Measurements from ENCODE around the gene MTA1.

The MTA1 gene

DNA sequence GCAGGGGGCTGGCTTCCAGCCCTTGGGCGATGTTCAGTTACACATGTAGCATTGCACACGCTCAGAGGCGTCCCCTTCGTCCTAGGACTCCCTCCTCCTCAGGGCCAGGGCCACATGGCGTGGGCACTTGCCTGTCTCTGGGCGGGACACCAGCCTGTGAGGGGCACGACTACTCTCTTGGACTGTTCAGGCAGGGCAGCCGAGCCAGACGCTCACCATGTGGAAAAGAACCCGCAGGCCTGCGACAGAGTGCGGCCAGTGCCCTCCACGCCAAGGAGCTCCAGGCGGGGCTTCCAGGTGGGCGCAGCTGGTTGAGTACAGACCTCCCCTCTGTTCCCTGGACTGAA is 20.9 kb downstream of the MTA1 start:
- TF ChIP-seq SIN3A (IDR thresholded peaks at IDR 0.05; ENCODE audit: borderline replicate concordance, insufficient read depth, low read length) (no peak), TAF1 (IDR thresholded peaks at IDR 0.05; ENCODE audit: borderline replicate concordance, insufficient read depth, low read length) (no peak), FOXP2 (optimal IDR thresholded peaks at IDR 0.05; ENCODE audit: borderline replicate concordance, extremely low read depth, extremely low read length, insufficient read depth) (no peak), POLR2AphosphoS5 (IDR thresholded peaks at IDR 0.05; ENCODE audit: low read depth, low read length) (no peak)
- TF ChIP-seq, protein P1, sequence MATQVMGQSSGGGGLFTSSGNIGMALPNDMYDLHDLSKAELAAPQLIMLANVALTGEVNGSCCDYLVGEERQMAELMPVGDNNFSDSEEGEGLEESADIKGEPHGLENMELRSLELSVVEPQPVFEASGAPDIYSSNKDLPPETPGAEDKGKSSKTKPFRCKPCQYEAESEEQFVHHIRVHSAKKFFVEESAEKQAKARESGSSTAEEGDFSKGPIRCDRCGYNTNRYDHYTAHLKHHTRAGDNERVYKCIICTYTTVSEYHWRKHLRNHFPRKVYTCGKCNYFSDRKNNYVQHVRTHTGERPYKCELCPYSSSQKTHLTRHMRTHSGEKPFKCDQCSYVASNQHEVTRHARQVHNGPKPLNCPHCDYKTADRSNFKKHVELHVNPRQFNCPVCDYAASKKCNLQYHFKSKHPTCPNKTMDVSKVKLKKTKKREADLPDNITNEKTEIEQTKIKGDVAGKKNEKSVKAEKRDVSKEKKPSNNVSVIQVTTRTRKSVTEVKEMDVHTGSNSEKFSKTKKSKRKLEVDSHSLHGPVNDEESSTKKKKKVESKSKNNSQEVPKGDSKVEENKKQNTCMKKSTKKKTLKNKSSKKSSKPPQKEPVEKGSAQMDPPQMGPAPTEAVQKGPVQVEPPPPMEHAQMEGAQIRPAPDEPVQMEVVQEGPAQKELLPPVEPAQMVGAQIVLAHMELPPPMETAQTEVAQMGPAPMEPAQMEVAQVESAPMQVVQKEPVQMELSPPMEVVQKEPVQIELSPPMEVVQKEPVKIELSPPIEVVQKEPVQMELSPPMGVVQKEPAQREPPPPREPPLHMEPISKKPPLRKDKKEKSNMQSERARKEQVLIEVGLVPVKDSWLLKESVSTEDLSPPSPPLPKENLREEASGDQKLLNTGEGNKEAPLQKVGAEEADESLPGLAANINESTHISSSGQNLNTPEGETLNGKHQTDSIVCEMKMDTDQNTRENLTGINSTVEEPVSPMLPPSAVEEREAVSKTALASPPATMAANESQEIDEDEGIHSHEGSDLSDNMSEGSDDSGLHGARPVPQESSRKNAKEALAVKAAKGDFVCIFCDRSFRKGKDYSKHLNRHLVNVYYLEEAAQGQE (IDR thresholded peaks at IDR 0.05; ENCODE audit: insufficient read depth in 1 of 2, low read depth in 2 of 2, low read length in 2 of 2): no peak

DNA sequence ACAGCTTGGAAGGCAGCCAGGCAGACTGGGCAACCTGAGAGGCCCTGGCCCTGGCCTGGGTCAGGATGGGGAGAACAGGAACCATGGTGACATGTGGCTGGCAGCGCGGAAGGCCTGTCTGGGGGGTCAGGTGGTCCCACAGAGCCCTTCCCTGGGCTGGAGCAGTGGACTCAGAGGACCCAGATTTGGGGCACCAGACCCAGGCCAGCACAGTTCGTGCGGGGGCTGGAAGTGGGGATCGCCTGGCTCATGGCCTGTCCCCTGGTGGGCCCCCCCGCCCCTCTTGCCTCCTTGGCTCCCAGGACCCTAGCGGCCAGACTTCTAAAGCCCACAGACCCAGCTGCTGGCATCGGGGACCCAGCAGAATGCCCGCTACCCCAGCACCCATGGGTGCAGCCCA is 21.4 kb downstream of the MTA1 start:
- no peak for TF ChIP-seq POLR2AphosphoS5 (IDR thresholded peaks at IDR 0.05; ENCODE audit: low read depth, low read length)
- TF ChIP-seq SIN3A (IDR thresholded peaks at IDR 0.05; ENCODE audit: borderline replicate concordance, insufficient read depth, low read length): no peak
- no peak for TF ChIP-seq FOXP2 (optimal IDR thresholded peaks at IDR 0.05; ENCODE audit: borderline replicate concordance, extremely low read depth, extremely low read length, insufficient read depth)
- TF ChIP-seq, protein P1 (IDR thresholded peaks at IDR 0.05; ENCODE audit: insufficient read depth in 1 of 2, low read depth in 2 of 2, low read length in 2 of 2): no peak
- no peak for TF ChIP-seq TAF1 (IDR thresholded peaks at IDR 0.05; ENCODE audit: borderline replicate concordance, insufficient read depth, low read length)

DNA sequence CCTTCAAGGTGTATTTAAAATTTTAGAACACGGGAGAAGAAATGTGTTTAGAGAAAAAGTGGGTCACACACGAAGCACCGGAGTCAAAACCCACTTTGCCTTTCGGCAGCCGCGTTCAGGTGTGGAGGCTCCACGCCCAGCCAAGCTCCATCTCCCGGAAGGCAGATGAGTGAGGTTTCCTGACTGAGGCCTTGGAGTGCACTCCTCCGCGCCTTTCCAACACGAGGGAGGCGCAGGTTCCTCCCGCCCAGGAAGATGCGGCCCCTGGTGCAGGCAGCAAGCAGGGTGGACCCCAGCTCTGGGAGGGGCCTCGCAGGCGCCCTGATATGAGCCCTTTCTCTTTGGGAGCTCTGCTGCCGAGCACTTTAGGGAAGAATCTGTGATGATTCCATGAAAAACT is 22.5 kb downstream of the MTA1 start:
- TF ChIP-seq, protein P1 (IDR thresholded peaks at IDR 0.05; ENCODE audit: insufficient read depth in 1 of 2, low read depth in 2 of 2, low read length in 2 of 2): no peak
- TF ChIP-seq POLR2AphosphoS5 (IDR thresholded peaks at IDR 0.05; ENCODE audit: low read depth, low read length) (no peak), TAF1 (IDR thresholded peaks at IDR 0.05; ENCODE audit: borderline replicate concordance, insufficient read depth, low read length) (no peak), SIN3A (IDR thresholded peaks at IDR 0.05; ENCODE audit: borderline replicate concordance, insufficient read depth, low read length) (no peak), FOXP2 (optimal IDR thresholded peaks at IDR 0.05; ENCODE audit: borderline replicate concordance, extremely low read depth, extremely low read length, insufficient read depth) (no peak)

DNA sequence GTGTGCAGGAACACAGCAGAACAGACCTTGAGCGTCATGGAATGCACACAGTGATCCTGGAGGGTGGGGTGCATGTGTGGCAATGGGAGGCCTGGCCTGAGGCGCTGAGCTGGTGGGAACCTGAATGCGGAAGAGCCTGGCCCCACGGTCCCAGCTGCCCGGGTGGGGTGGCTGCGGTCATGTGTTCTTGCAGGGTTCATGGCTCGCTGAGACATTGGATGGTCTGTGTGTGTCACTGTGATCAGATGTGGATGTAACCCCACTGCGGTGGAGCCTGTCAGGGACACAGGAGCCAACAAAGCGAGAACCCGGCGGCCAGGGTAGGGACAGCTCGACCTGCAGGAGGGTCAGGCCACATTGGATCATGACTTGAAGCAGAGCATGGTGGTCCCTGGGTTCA is 23.2 kb downstream of the MTA1 start:
- no peak for TF ChIP-seq SIN3A (IDR thresholded peaks at IDR 0.05; ENCODE audit: borderline replicate concordance, insufficient read depth, low read length)
- no peak for TF ChIP-seq TAF1 (IDR thresholded peaks at IDR 0.05; ENCODE audit: borderline replicate concordance, insufficient read depth, low read length)
- TF ChIP-seq FOXP2 (optimal IDR thresholded peaks at IDR 0.05; ENCODE audit: borderline replicate concordance, extremely low read depth, extremely low read length, insufficient read depth): no peak
- TF ChIP-seq POLR2AphosphoS5 (IDR thresholded peaks at IDR 0.05; ENCODE audit: low read depth, low read length): no peak
- TF ChIP-seq, protein P1 (IDR thresholded peaks at IDR 0.05; ENCODE audit: insufficient read depth in 1 of 2, low read depth in 2 of 2, low read length in 2 of 2): no peak

DNA sequence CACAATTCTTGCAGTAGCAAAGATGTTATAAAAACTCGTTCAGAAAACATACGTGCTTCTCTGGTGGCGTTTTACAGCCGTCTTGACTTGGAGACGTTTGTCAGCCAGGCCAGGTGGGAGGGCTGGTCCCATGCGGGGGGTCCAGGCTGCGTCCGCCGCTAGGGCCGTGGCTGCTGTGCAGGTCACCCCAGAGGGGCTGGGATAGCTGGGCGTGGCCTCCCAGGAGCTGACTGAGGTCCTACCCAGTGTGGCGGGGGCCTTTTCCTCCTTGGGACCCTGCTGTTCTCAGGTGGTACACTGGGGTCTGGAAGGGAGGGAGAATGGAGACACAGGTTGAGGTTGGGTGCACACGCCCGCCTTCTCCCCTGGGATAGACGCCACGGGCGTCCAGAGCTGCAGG is 25.2 kb downstream of the MTA1 start:
- TF ChIP-seq SIN3A (IDR thresholded peaks at IDR 0.05; ENCODE audit: borderline replicate concordance, insufficient read depth, low read length): no peak
- TF ChIP-seq TAF1 (IDR thresholded peaks at IDR 0.05; ENCODE audit: borderline replicate concordance, insufficient read depth, low read length): no peak
- no peak for TF ChIP-seq POLR2AphosphoS5 (IDR thresholded peaks at IDR 0.05; ENCODE audit: low read depth, low read length)
- TF ChIP-seq FOXP2 (optimal IDR thresholded peaks at IDR 0.05; ENCODE audit: borderline replicate concordance, extremely low read depth, extremely low read length, insufficient read depth): no peak
- TF ChIP-seq, protein P1 (IDR thresholded peaks at IDR 0.05; ENCODE audit: insufficient read depth in 1 of 2, low read depth in 2 of 2, low read length in 2 of 2): no peak

Measured in PFSK-1 (cell line).